ENCODE results near the gene SCYGR2.

DNA sequence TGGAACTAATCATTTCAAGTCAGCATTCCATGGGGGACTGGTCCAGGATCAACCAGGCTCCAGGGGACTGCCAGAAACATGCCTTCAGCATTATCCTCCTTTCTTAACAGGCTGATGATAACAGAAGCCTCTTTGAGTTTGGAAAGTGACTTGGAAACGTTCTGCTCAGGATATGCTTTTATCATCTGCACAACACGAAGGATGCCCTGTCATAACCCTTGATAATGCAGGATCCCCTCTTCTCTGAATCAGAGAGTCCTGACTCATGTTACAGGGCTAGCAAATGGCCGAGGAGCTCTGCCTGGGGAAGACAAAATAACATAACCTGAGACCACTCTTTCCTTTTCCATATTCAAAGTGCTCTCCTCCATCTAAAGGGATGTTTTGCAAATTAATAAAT, 9.2 kb downstream of the SCYGR2 start:
- no peak for TF ChIP-seq EZH2 (IDR thresholded peaks at IDR 0.05; ENCODE audit: insufficient read depth, poor library complexity, severe bottlenecking)
- TF ChIP-seq EZH2phosphoT487 (IDR thresholded peaks at IDR 0.05; ENCODE audit: insufficient read depth, low read depth) = no peak

Data from GM23248 (cell line).